Measurements from ENCODE around the gene ESRRA.

GRCh38 chr11:64313491-64314145, 8.3 kb downstream of the ESRRA start:
- TF ChIP-seq TAF1 (IDR thresholded peaks at IDR 0.05; ENCODE audit: low read depth, low read length) (no peak), POU2F2 (IDR thresholded peaks at IDR 0.05; ENCODE audit: low read depth, low read length) (no peak), POLR2A (IDR thresholded peaks at IDR 0.05; ENCODE audit: low read depth, low read length) (no peak), POLR2AphosphoS5 (IDR thresholded peaks at IDR 0.05; ENCODE audit: low read depth, low read length) (no peak)
